ENCODE data around the gene GSK3B. TPM values are rescaled to one million over a fixed set of nuclear protein-coding genes. Genes with fewer than 3 reads are reported as not detected.
"Not testable (repeated sequence)": the region's sequence is repeated elsewhere in the genome, so short reads cannot be mapped to it uniquely, and the experiment has no call there.

GSK3B gene
- total RNA-seq, 1 donor from 2014 or later: 60.8 TPM

GRCh38 chr3:120052677-120053076 is 41.6 kb downstream of the GSK3B start:
- TF ChIP-seq CTCF (IDR thresholded peaks at IDR 0.05; ENCODE audit: insufficient read depth, low read length, severe bottlenecking): no peak
- no peak for DNase-seq (ENCODE audit: low read depth)
- no peak for FAIRE-seq
- Histone ChIP-seq H3K27me3 (ENCODE audit: control insufficient read depth, insufficient read depth, low read length) (no peaks in the 10 kb centered on the region), H3K36me3 (ENCODE audit: control insufficient read depth, insufficient read depth, low read length) (no peaks in the 10 kb centered on the region), H3K4me3 (ENCODE audit: low read depth, low read length) (no peak overlapping the region)

GRCh38 chr3:120052225-120052624 is 42.0 kb downstream of the GSK3B start:
- Histone ChIP-seq H3K36me3 (ENCODE audit: control insufficient read depth, insufficient read depth, low read length) (no peaks in the 10 kb centered on the region), H3K27me3 (ENCODE audit: control insufficient read depth, insufficient read depth, low read length) (no peaks in the 10 kb centered on the region), H3K4me3 (ENCODE audit: low read depth, low read length) (no peak overlapping the region)
- DNase-seq (ENCODE audit: low read depth): no peak
- no peak for TF ChIP-seq CTCF (IDR thresholded peaks at IDR 0.05; ENCODE audit: insufficient read depth, low read length, severe bottlenecking)
- no peak for FAIRE-seq

GRCh38 chr3:120051570-120051969 is 42.7 kb downstream of the GSK3B start:
- DNase-seq (ENCODE audit: low read depth): peak; percentile 30
- not testable (repeated sequence) for H3K36me3 ChIP-seq (ENCODE audit: control insufficient read depth, insufficient read depth, low read length); H3K4me3 ChIP-seq (ENCODE audit: low read depth, low read length); H3K27me3 ChIP-seq (ENCODE audit: control insufficient read depth, insufficient read depth, low read length); FAIRE-seq

GRCh38 chr3:120049881-120050539 is 44.2 kb downstream of the GSK3B start:
- H3K4me3 ChIP-seq (ENCODE audit: low read depth, low read length): no peak overlapping the region
- no peaks in the 10 kb centered on the region for H3K27me3 ChIP-seq (ENCODE audit: control insufficient read depth, insufficient read depth, low read length)
- no peaks in the 10 kb centered on the region for H3K36me3 ChIP-seq (ENCODE audit: control insufficient read depth, insufficient read depth, low read length)
- TF ChIP-seq CTCF (IDR thresholded peaks at IDR 0.05; ENCODE audit: insufficient read depth, low read length, severe bottlenecking): no peak
- no peak for FAIRE-seq
- DNase-seq (ENCODE audit: low read depth): no peak

GRCh38 chr3:120049072-120049471 is 45.2 kb downstream of the GSK3B start:
- H3K36me3 ChIP-seq (ENCODE audit: control insufficient read depth, insufficient read depth, low read length): no peaks in the 10 kb centered on the region
- no peak overlapping the region for H3K4me3 ChIP-seq (ENCODE audit: low read depth, low read length)
- DNase-seq (ENCODE audit: low read depth) (no peak), FAIRE-seq (no peak)
- TF ChIP-seq CTCF (IDR thresholded peaks at IDR 0.05; ENCODE audit: insufficient read depth, low read length, severe bottlenecking): no peak
- no peaks in the 10 kb centered on the region for H3K27me3 ChIP-seq (ENCODE audit: control insufficient read depth, insufficient read depth, low read length)

- Histone ChIP-seq H3K4me3 (ENCODE audit: low read depth, low read length) (no peak overlapping the region), H3K36me3 (ENCODE audit: control insufficient read depth, insufficient read depth, low read length) (no peaks in the 10 kb centered on the region), H3K27me3 (ENCODE audit: control insufficient read depth, insufficient read depth, low read length) (no peaks in the 10 kb centered on the region)
- FAIRE-seq (no peak), DNase-seq (ENCODE audit: low read depth) (no peak)
- TF ChIP-seq CTCF (IDR thresholded peaks at IDR 0.05; ENCODE audit: insufficient read depth, low read length, severe bottlenecking): no peak
These were observed 45.7 kb downstream of the GSK3B start for GRCh38 chr3:120048355-120049041.

Data from bronchial epithelial cell (primary cell).